Transverse colon (tissue), 4 donors: ENCODE results near the gene MACROH2A1. TPM values are rescaled to one million over a fixed set of nuclear protein-coding genes. Genes with fewer than 3 reads are reported as not detected.

Source experiments
- DNase-seq: peaks from one replicate; pipeline ENCODE4 v3.0.0-alpha.2; 2019
- H3K27ac ChIP-seq, 4 donors: fragments of 200-600 bp; sonication (generic); 2 replicates each; pipeline ENCODE4 v1.5.1; 2016 to 2018; ENCODE audit warnings: inconsistent platforms in 4 of 4
- H3K27me3 ChIP-seq: fragments of 200-600 bp; sonication (generic); 2 replicates; pipeline ENCODE4 v1.5.1; 2017; ENCODE audit warnings: inconsistent platforms
- H3K36me3 ChIP-seq, 4 donors: fragments of 200-600 bp; sonication (generic); 2 replicates each; pipeline ENCODE4 v1.5.1; 2017 to 2019; ENCODE audit warnings: inconsistent platforms in 4 of 4
- H3K4me1 ChIP-seq, 4 donors: fragments of 200-600 bp; sonication (generic); 2 replicates each; pipeline ENCODE4 v1.5.1; 2017 to 2020; ENCODE audit warnings: inconsistent platforms in 4 of 4
- H3K4me3 ChIP-seq, 4 donors: fragments of 200-600 bp; sonication (generic); 1 replicate in 1 of 4; 2 replicates in 3 of 4; pipeline versions ENCODE4 v1.5.1 to v1.6.1; 2017 to 2019; ENCODE audit warnings: inconsistent platforms in 4 of 4
- H3K9me3 ChIP-seq, 2 donors: fragments of 200-600 bp; sonication (generic); 2 replicates each; pipeline ENCODE4 v1.5.1; 2017 to 2019; ENCODE audit warnings: inconsistent platforms in 2 of 2
- CTCF ChIP-seq, 5 experiments: fragments of 200-600 bp in 3 of 5; fragments of 450-650 bp in 2 of 5; sonication (generic) in 3 of 5; IDR thresholded peaks; 1 replicate in 2 of 5; 2 replicates in 3 of 5; pipeline ENCODE4 v1.5.1; 2016 to 2017; ENCODE audit warnings: antibody characterized with exemption in 5 of 5, inconsistent platforms in 3 of 5, mild to moderate bottlenecking in 2 of 5, moderate library complexity in 1 of 5
- EP300 ChIP-seq: sonication (generic); formaldehyde crosslinking; IDR thresholded peaks from one replicate; pipeline ENCODE4 v1.6.1; 2017; ENCODE audit warnings: antibody characterized with exemption, low read depth
- POLR2A ChIP-seq: fragments of 450-650 bp; IDR thresholded peaks from one replicate; pipeline ENCODE4 v1.6.1; 2016; ENCODE audit warnings: antibody characterized with exemption, mild to moderate bottlenecking, moderate library complexity
- POLR2AphosphoS5 ChIP-seq, 3 donors: sonication (generic); formaldehyde crosslinking; IDR thresholded peaks; one replicate each; pipeline ENCODE4 v1.6.1; 2016; ENCODE audit warnings: antibody characterized with exemption in 3 of 3
- WGBS, 2 donors: methylation state at CpG; one replicate each; pipeline ENCODE4 v1.1.5; 2018; ENCODE audit warnings: low coverage in 1 of 2; 5-methylcytosine and 5-hydroxymethylcytosine counted together
- in situ Hi-C, 4 donors: fragments of 200-750 bp; cut with MboI; loops; one replicate each; pipeline versions ENCODE4 v1.15.0 to v1.15.1; 2017; ENCODE audit warnings: low sequenced_read_pairs in 3 of 4, low pct_ligation_motif_present in 1 of 4, low pct_unique_long_range_greater_than_20kb in 1 of 4
- intact Hi-C: fragments of 100-400 bp; cut with DNase I; formaldehyde crosslinking; loops from one replicate; pipeline ENCODE4 v1.15.1; 2023; ENCODE audit warnings: low total_unique reads
- total RNA-seq, 4 donors: library from RNA; depleted of rRNA; stranded (reverse); fragments of >200 nt; gene quantifications; one replicate each; pipeline ENCODE4 v1.1.0, GENCODE V29; 2016

Gene MACROH2A1
- total RNA-seq, 4 donors from 2014 or later = 190 to 348 (median 314) TPM

GRCh38 chr5:135310328-135310989 is 88.6 kb downstream of the MACROH2A1 start:
- Histone ChIP-seq H3K4me3 (no peak overlapping the region), H3K36me3 (no peaks in the 10 kb centered on the region), H3K4me1 (no peaks in the 10 kb centered on the region), H3K27me3 (no peaks in the 10 kb centered on the region), H3K9me3 (no peaks in the 10 kb centered on the region), H3K27ac (no peak overlapping the region)
- DNase-seq = no peak
- intact Hi-C loops = no loop called here
- WGBS, 2 donors = 35 to 40% methylated on average over 4 to 5 of the region's 5 CpGs
- no peak for TF ChIP-seq CTCF (IDR thresholded peaks at IDR 0.05)
- TF ChIP-seq POLR2AphosphoS5 (IDR thresholded peaks at IDR 0.05) = no peak
- no peak for TF ChIP-seq EP300
- TF ChIP-seq POLR2A = no peak
- in situ Hi-C loops = no loop called here

GRCh38 chr5:135309391-135310327 is 89.4 kb downstream of the MACROH2A1 start:
- in situ Hi-C loops = no loop called here
- Histone ChIP-seq H3K27me3 (no peaks in the 10 kb centered on the region), H3K4me1 (no peaks in the 10 kb centered on the region), H3K4me3 (no peak overlapping the region), H3K27ac (no peak overlapping the region), H3K9me3 (no peaks in the 10 kb centered on the region), H3K36me3 (no peaks in the 10 kb centered on the region)
- TF ChIP-seq EP300 (no peak), POLR2AphosphoS5 (IDR thresholded peaks at IDR 0.05) (no peak), POLR2A (no peak), CTCF (IDR thresholded peaks at IDR 0.05) (no peak)
- DNase-seq = no peak
- 75 to 79% methylated on average over 5 to 7 of the region's 7 CpGs for WGBS, 2 donors
- intact Hi-C loops = no loop called here

GRCh38 chr5:135308752-135309151 is 90.3 kb downstream of the MACROH2A1 start:
- no peak for DNase-seq
- no peaks in the 10 kb centered on the region for H3K36me3 ChIP-seq
- no peak overlapping the region for H3K27ac ChIP-seq
- H3K4me1 ChIP-seq = no peaks in the 10 kb centered on the region
- H3K27me3 ChIP-seq = no peaks in the 10 kb centered on the region
- TF ChIP-seq EP300 = no peak
- no peak for TF ChIP-seq POLR2AphosphoS5 (IDR thresholded peaks at IDR 0.05)
- TF ChIP-seq CTCF (IDR thresholded peaks at IDR 0.05) = no peak
- no peak for TF ChIP-seq POLR2A
- no peaks in the 10 kb centered on the region for H3K9me3 ChIP-seq
- intact Hi-C loops = no loop called here
- in situ Hi-C loops = no loop called here
- WGBS, 2 donors = 48 to 67% methylated on average over 1 to 5 of the region's 5 CpGs
- no peak overlapping the region for H3K4me3 ChIP-seq

- intact Hi-C loops = no loop called here
- 78% methylated on average over 7 of the region's 7 CpGs; no CpG with 5 or more reads in 1 of the 2 donors for WGBS, 2 donors
These were observed 90.8 kb downstream of the MACROH2A1 start for GRCh38 chr5:135308245-135308644.

More at GRCh38 chr5:135308245-135308644, 90.8 kb downstream of the MACROH2A1 start:
- in situ Hi-C loops = no loop called here
- Histone ChIP-seq H3K27me3 (no peaks in the 10 kb centered on the region), H3K4me1 (no peaks in the 10 kb centered on the region), H3K27ac (no peak overlapping the region), H3K4me3 (no peak overlapping the region), H3K36me3 (no peaks in the 10 kb centered on the region), H3K9me3 (no peaks in the 10 kb centered on the region)
- DNase-seq = no peak
- no peak for TF ChIP-seq POLR2A
- TF ChIP-seq EP300 = no peak
- TF ChIP-seq CTCF (IDR thresholded peaks at IDR 0.05) = no peak
- no peak for TF ChIP-seq POLR2AphosphoS5 (IDR thresholded peaks at IDR 0.05)
